GM18907 (cell line): ENCODE results near the gene FAF2.
A peak's percentile ranks its signal among the peaks of the same experiment; 100 is the strongest.
"Not testable (repeated sequence)": the region's sequence is repeated elsewhere in the genome, so short reads cannot be mapped to it uniquely, and the experiment has no call there.

ENCODE experiments used
- ATAC-seq: cut with Tn5 transposase; IDR thresholded peaks from one replicate; pipeline ENCODE4 v1.9.1; 2021; ENCODE audit warnings: mild to moderate bottlenecking, moderate library complexity; ENCODE audit not compliant: unreplicated experiment

The FAF2 gene

DNA sequence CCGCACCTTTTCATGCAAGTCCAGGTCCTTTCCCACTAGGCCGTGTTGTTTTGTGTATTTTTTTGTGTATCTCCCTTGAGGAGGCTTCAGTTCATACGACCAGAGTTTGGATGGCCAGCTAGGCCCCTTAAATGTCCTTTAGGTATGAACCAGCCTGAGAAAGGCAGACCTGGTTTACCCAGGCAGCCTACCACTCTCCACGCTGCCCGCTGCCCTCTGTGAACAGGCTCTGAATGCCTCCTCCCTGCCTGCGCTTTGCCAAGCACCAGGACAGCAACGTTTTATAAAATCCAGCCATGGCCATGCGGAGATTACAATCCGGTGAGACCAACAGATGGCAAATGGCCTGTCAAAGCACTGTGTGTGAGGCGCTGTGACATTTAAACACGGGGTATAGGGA, 31.2 kb upstream of the FAF2 start:
- ATAC-seq = no peak

DNA sequence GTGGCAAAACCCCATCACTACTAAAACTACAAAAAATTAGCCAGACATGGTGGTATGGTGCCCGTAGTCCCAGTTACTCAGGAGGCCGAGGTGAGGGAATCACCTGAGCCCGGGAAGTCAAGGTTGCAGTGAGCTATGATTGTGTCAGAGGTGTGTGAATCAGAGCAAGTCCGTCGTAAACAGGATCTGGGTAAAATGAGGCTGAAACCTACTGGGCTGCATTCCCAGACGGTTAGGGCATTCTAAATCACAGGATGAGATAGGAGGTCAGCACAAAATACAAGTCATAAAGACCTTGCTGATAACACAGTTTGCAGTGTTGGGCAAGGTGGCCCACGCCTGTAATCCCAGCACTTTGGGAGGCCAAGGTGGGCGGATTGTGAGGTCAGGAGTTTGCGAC, 29.9 kb upstream of the FAF2 start:
- ATAC-seq = no peak

- no peak for ATAC-seq
These were observed 28.1 kb upstream of the FAF2 start for GRCh38 chr5:176420086-176420485.

GRCh38 chr5:176420972-176421544, 27.1 kb upstream of the FAF2 start:
- ATAC-seq = no peak

DNA sequence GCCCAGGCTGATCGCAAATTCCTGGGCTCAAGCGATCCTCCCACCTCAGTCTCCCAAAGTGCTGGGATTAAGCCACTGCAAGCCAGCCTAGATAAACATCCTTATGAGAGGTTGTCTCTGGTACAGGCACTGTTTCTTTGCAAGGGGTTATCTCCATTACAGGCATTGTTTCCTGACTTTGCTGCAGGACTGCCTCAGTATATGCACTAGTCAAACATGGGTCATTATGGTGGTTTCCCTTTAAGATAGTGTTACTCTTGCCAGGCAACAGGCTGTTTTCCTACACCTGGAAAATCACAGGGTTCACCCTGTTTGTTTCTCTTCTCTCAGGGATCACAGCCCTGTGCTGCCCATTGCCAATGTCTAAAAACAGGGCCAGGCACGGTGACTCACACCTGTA, 24.0 kb upstream of the FAF2 start:
- ATAC-seq = no peak

- ATAC-seq = no peak
These were observed 23.0 kb upstream of the FAF2 start for GRCh38 chr5:176425138-176425537.

DNA sequence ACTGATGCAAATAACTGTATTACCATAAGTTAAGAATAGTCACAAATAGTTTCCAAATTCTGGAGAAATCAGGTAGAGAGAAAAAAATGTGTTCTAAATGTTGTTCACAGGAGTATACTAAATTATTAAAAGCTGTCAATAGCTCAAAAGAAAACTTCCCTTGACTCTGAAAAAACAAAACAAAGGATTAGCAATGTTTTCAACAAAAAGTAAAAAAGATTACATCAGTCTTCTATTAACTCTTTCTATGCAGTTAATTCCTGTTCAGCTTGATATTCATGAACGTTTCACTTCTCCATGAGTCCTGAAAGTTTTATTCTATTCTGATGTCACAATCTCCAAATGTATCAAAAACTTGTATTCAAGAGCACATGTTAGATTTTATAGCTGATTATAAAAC, 22.4 kb upstream of the FAF2 start:
- no peak for ATAC-seq

DNA sequence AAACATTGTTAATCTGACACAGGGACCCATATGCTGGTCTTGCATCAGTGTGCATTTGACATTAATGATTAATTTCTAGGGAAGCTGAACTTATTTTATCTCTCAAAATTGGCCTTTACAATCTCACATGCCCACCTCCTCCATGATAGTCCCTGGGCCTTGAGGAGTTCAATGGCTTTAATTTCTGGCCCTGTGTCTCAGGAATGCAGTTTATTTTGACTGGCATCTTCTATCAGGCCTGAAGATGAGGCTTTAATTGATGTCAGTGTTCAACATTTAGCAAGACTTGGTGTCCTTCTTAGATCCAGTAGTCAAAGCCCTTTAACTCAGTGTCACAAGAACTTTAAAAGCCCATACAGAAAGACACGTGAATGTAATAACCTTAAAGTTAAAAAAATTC, 21.3 kb upstream of the FAF2 start:
- ATAC-seq = no peak

DNA sequence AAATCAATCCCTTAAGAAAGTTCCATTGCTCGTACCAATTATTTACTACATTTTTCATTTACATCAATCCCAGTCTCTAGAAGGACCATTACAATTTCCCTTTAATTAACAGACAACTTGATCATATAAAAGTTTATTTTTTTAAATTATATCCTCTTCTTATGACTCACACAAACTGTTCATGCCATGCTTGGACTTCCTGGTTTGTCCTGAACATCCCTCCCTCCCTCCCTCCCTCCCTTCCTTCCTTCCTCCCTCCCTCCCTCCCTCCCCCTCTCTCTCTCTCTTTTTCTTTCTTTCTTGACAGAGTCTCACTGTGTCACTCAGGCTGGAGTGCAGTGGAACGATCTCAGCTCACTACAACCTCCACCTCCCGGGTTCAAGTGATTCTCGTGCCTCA, 20.2 kb upstream of the FAF2 start:
- no peak for ATAC-seq

- no peak for ATAC-seq
These were observed 18.2 kb upstream of the FAF2 start for GRCh38 chr5:176429972-176430371.

- ATAC-seq = no peak
These were observed 15.5 kb upstream of the FAF2 start for GRCh38 chr5:176432707-176433106.

DNA sequence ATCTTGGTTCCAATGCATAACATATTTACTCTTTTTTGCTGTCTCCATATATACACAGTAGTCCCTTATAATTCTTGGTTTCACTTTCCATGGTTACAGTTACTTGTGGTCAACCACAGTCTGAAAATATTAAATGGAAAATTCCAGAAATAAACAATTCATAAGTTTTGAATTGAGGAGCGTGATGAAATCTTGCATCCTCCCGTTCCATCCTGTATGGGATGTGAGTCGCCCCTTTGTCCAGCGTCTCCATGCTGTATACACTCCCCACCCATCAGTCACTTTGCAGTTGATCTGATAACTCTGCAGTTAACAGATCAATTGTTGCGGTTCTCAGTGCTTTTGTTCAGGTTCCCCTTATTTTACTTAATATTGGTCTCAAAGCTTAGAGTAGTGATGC, 11.5 kb upstream of the FAF2 start:
- ATAC-seq = no peak

- no peak for ATAC-seq
These were observed 9.0 kb upstream of the FAF2 start for GRCh38 chr5:176438959-176439757.

DNA sequence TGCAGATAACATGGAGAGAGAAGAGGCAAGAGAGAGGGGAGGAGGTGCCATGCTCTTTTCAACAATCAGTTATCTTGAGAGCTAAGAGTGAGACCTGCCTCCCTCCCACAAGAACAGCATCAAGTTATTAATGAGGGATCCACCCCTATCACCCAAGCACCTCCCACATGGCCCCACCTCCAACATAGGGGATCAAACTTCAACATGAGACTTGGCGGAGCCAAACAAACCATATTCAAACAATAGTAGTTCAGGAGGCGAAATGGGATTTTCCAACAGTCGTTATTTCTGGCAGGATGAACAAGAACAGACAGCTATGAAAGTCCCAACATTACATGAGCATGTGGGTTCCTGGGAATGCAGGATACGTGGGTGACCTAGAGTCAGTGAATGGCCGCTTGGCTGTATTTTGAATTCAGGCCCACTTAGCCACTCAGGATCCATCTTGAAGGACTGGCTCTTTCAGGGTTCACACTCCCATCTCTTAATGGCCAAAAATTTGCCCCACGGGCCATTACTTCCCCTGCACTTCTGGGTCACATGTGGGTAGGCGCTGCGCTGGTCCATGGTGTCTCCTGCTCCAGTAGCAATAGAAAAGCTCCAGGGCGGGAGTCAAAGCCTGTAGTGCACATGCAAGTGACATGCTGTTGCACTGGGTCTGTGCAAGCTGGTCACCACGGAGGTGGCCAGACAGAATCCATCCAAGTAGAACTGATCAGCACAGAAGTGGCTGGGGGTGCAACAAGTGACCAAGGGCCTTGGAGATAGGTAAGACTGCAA, 7.1 kb upstream of the FAF2 start:
- ATAC-seq = no peak

DNA sequence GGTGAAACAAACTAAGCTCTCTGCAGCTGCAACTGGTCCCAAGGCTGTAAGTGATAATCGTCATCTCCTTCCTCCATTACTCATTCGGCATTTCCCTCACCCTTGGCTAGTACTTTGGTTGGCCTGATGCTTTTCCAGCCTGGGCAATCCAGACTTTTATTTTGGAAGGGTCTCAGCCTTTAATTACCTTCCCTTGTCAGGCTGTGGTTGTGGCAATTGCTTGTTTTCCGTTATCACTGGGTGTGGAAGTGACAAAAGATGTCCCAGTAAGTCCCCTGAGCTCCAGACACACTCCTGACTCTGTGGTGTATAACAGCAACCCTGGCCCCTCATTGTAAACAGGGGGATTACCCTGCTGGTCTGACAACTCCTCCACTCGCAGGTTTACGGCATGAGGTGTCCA, 6.3 kb upstream of the FAF2 start:
- no peak for ATAC-seq

GRCh38 chr5:176442911-176443310, 5.3 kb upstream of the FAF2 start:
- not testable (repeated sequence) for ATAC-seq

GRCh38 chr5:176444742-176445141, 3.4 kb upstream of the FAF2 start:
- ATAC-seq = no peak

DNA sequence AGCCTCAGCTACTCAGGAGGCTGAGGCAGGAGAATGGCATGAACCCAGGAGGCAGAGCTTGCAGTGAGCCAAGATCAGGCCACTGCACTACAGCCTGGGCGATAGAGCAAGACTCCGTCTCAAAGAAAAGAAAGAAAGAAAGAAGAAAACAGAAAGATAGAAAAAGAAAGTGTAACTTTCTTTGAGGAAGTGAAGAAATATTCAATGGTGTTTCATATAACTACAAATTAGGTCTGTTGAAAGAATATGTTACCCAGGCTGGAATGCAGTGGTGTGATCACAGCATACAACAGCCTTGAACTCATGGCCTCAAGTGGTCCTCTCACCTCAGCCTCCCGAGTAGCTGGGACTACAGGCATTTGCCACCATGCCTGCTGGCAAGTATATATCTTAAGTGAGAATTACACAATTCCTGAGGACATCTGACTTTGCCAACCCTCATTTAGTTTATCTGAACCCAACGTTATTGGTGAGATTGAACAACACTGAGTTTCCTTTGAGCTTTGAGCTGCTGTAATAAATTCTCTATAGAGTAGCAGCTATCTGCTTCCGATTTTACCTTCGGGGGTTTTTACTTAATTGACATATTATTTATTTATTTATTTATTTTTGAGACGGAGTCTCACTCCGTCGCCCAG, 2.0 kb upstream of the FAF2 start:
- no peak for ATAC-seq

- no peak for ATAC-seq
These were observed 1.1 kb upstream of the FAF2 start for GRCh38 chr5:176446884-176447590.

DNA sequence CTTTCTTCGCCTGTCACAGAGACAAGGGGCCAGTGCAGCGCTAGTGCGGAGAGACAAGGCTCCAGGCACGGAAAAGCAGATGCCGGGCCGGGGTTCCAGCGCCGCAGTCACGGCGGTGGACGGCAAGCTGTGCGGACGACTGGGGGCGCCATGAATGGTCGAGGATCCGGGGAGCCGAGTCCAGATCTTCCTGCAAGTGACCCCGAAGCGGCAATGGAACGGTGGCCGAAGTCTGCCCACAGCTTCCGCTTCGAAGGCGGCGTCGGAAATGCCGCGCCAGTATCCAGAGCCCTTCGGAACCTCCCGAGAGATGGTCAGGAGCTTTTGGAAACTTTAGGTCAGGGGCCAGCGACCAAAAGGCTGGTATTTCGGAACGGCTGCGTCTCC, 601 bp upstream of the FAF2 start:
- peak; percentile 36 for ATAC-seq

DNA sequence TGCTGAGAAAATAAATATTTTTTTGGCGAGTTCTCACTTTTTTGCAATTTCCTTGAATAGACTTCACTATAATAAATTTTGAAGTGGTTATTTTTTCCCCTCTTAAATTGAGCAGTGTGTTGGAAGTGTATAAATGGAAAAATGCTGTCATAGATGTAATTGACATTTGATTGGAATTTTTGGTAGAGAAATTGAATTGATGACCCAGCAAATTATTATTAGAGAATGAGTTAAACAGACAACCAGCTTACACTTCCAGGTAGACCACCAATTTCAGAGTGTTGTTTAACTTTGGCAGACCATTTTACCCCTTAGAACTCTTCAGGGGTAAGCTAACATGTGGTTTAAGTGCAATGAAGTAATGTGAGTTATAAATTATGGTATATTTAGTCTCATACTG, 1.9 kb downstream of the FAF2 start:
- no peak for ATAC-seq
